Duodenal mucosa (tissue), 2 donors: ENCODE measurements around the gene GRIK2.

Experiments
- H3K27ac ChIP-seq: one replicate; pipeline ENCODE4 v1.7.0; 2013; ENCODE audit warnings: low read depth, low read length
- H3K27me3 ChIP-seq, 2 donors: one replicate each; pipeline ENCODE4 v1.7.0; 2013; ENCODE audit warnings: low read length in 2 of 2, control low read depth in 1 of 2; ENCODE audit not compliant: insufficient read depth in 2 of 2, control insufficient read depth in 1 of 2
- H3K36me3 ChIP-seq, 2 donors: one replicate each; pipeline ENCODE4 v1.7.0; 2013; ENCODE audit warnings: low read length in 2 of 2, control low read depth in 1 of 2; ENCODE audit not compliant: insufficient read depth in 2 of 2, control insufficient read depth in 1 of 2
- H3K4me1 ChIP-seq, 2 donors: one replicate each; pipeline ENCODE4 v1.7.0; 2013; ENCODE audit warnings: low read length in 2 of 2, control low read depth in 1 of 2; ENCODE audit not compliant: insufficient read depth in 2 of 2, control insufficient read depth in 1 of 2
- H3K4me3 ChIP-seq, 2 donors: one replicate each; pipeline ENCODE4 v1.7.0; 2013; ENCODE audit warnings: low read length in 2 of 2, low read depth in 1 of 2
- H3K9ac ChIP-seq, 2 donors: one replicate each; pipeline ENCODE4 v1.7.0; 2013; ENCODE audit warnings: low read length in 2 of 2, low read depth in 1 of 2
- H3K9me3 ChIP-seq, 2 donors: one replicate each; pipeline ENCODE4 v1.7.0; 2013; ENCODE audit warnings: low read length in 2 of 2, control low read depth in 1 of 2; ENCODE audit not compliant: control insufficient read depth in 1 of 2

The GRIK2 gene

GRCh38 chr6:101527467-101527866, 134.0 kb downstream of the GRIK2 start:
- Histone ChIP-seq H3K4me1 (no peaks in the 10 kb centered on the region), H3K4me3 (no peak overlapping the region), H3K9ac (no peak overlapping the region), H3K27me3 (no peaks in the 10 kb centered on the region), H3K27ac (no peak overlapping the region), H3K9me3 (no peaks in the 10 kb centered on the region), H3K36me3 (no peaks in the 10 kb centered on the region)

GRCh38 chr6:101528801-101529200, 135.3 kb downstream of the GRIK2 start:
- Histone ChIP-seq H3K36me3 (no peaks in the 10 kb centered on the region), H3K27ac (no peak overlapping the region), H3K4me3 (no peak overlapping the region), H3K4me1 (no peaks in the 10 kb centered on the region), H3K9me3 (no peaks in the 10 kb centered on the region), H3K9ac (no peak overlapping the region), H3K27me3 (no peaks in the 10 kb centered on the region)

GRCh38 chr6:101531538-101531937, 138.0 kb downstream of the GRIK2 start:
- Histone ChIP-seq H3K4me1 (no peaks in the 10 kb centered on the region), H3K36me3 (no peaks in the 10 kb centered on the region), H3K27me3 (no peaks in the 10 kb centered on the region), H3K4me3 (no peak overlapping the region), H3K27ac (no peak overlapping the region), H3K9ac (no peak overlapping the region), H3K9me3 (no peaks in the 10 kb centered on the region)

- Histone ChIP-seq H3K9me3 (no peaks in the 10 kb centered on the region), H3K9ac (no peak overlapping the region), H3K36me3 (no peaks in the 10 kb centered on the region), H3K4me3 (no peak overlapping the region), H3K4me1 (no peaks in the 10 kb centered on the region), H3K27ac (no peak overlapping the region), H3K27me3 (no peaks in the 10 kb centered on the region)
Measured at GRCh38 chr6:101534386-101534785, 140.9 kb downstream of the GRIK2 start.

GRCh38 chr6:101534821-101535220, 141.3 kb downstream of the GRIK2 start:
- Histone ChIP-seq H3K9me3 (no peaks in the 10 kb centered on the region), H3K36me3 (no peaks in the 10 kb centered on the region), H3K4me3 (no peak overlapping the region), H3K27me3 (no peaks in the 10 kb centered on the region), H3K9ac (no peak overlapping the region), H3K27ac (no peak overlapping the region), H3K4me1 (no peaks in the 10 kb centered on the region)

- H3K36me3 ChIP-seq: no peaks in the 10 kb centered on the region
- H3K27me3 ChIP-seq: no peaks in the 10 kb centered on the region
- H3K4me1 ChIP-seq: no peaks in the 10 kb centered on the region
- no peaks in the 10 kb centered on the region for H3K9me3 ChIP-seq
- no peak overlapping the region for H3K27ac ChIP-seq
- no peak overlapping the region for H3K4me3 ChIP-seq
- no peak overlapping the region for H3K9ac ChIP-seq
Measured at GRCh38 chr6:101537753-101538316, 144.3 kb downstream of the GRIK2 start.

- no peaks in the 10 kb centered on the region for H3K36me3 ChIP-seq
- H3K4me1 ChIP-seq: no peaks in the 10 kb centered on the region
- no peak overlapping the region for H3K27ac ChIP-seq
- no peaks in the 10 kb centered on the region for H3K9me3 ChIP-seq
- no peak overlapping the region for H3K9ac ChIP-seq
- no peaks in the 10 kb centered on the region for H3K27me3 ChIP-seq
- no peak overlapping the region for H3K4me3 ChIP-seq
Measured at GRCh38 chr6:101539510-101540245, 146.2 kb downstream of the GRIK2 start.

- H3K9ac ChIP-seq: no peak overlapping the region
Measured at GRCh38 chr6:101541894-101542293, 148.4 kb downstream of the GRIK2 start.

GRCh38 chr6:101543796-101544195, 150.3 kb downstream of the GRIK2 start:
- Histone ChIP-seq H3K27me3 (no peaks in the 10 kb centered on the region), H3K27ac (no peak overlapping the region), H3K4me1 (no peaks in the 10 kb centered on the region), H3K36me3 (no peaks in the 10 kb centered on the region), H3K9me3 (no peaks in the 10 kb centered on the region), H3K9ac (no peak overlapping the region), H3K4me3 (no peak overlapping the region)

More at GRCh38 chr6:101541894-101542293, 148.4 kb downstream of the GRIK2 start:
- H3K27me3 ChIP-seq: no peaks in the 10 kb centered on the region
- no peaks in the 10 kb centered on the region for H3K9me3 ChIP-seq
- H3K27ac ChIP-seq: no peak overlapping the region
- H3K4me1 ChIP-seq: no peaks in the 10 kb centered on the region
- H3K4me3 ChIP-seq: no peak overlapping the region
- no peaks in the 10 kb centered on the region for H3K36me3 ChIP-seq

GRCh38 chr6:101544286-101544685, 150.8 kb downstream of the GRIK2 start:
- H3K36me3 ChIP-seq: no peaks in the 10 kb centered on the region
- H3K27ac ChIP-seq: no peak overlapping the region
- H3K9me3 ChIP-seq: no peaks in the 10 kb centered on the region
- H3K9ac ChIP-seq: no peak overlapping the region
- H3K4me3 ChIP-seq: no peak overlapping the region
- no peaks in the 10 kb centered on the region for H3K27me3 ChIP-seq
- no peaks in the 10 kb centered on the region for H3K4me1 ChIP-seq
